ENCODE results near the gene PSMB10.

PSMB10 gene

DNA sequence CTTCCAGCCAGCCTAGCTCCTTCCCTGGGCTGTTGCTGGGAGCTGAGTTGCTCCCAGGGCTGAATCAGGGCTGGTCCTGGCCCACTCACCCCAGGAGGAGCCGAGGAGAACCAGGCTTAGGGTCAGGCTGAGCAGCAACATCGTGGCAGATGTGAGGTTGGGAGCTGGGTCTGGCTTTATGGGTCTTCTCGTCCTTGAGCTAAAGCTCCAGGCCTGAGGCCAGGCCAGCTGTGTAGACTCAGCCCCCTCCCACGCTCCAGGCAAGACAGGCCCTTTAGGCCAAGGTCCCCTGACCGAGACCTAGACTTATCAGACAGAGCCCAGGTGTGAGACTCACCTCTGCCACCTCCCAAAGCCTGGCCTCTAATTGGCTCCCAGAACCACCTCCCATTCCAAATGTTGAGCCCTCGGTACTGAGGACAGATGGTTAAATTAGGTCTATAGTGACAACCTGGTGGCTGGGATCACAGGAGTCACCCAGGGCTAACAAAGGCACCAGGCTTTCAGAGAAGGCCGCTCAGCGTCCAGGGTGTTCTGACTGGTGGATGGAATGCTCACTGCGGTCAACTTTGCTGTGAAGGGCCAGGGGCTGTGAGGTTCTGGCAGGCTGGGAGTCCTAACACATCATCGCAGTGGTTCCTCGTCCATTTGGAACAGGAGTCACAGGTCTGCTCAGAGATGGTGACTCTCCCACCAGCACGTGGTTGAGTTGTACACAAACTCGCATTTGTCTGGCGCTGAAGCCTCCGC lies 4.8 kb downstream of the PSMB10 start, which contains the start of gene CTRL:
CTRL (minus strand) TSS at position 151 of the 750 bp plus-strand sequence; CDS start at position 141, 10 bp downstream.
- TF ChIP-seq EZH2phosphoT487 (conservative IDR thresholded peaks at IDR 0.05; ENCODE audit: low read length) = no peak
- TF ChIP-seq, protein P1, sequence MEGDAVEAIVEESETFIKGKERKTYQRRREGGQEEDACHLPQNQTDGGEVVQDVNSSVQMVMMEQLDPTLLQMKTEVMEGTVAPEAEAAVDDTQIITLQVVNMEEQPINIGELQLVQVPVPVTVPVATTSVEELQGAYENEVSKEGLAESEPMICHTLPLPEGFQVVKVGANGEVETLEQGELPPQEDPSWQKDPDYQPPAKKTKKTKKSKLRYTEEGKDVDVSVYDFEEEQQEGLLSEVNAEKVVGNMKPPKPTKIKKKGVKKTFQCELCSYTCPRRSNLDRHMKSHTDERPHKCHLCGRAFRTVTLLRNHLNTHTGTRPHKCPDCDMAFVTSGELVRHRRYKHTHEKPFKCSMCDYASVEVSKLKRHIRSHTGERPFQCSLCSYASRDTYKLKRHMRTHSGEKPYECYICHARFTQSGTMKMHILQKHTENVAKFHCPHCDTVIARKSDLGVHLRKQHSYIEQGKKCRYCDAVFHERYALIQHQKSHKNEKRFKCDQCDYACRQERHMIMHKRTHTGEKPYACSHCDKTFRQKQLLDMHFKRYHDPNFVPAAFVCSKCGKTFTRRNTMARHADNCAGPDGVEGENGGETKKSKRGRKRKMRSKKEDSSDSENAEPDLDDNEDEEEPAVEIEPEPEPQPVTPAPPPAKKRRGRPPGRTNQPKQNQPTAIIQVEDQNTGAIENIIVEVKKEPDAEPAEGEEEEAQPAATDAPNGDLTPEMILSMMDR (IDR thresholded peaks at IDR 0.05; ENCODE audit: insufficient read depth, low read length, poor library complexity, severe bottlenecking) = no peak
- Histone ChIP-seq H3K79me2 (ENCODE audit: insufficient read depth, low read length) (peaks cover 10% of the 10 kb centered on the region), H3K36me3 (ENCODE audit: low read length) (no peaks in the 10 kb centered on the region)

DNA sequence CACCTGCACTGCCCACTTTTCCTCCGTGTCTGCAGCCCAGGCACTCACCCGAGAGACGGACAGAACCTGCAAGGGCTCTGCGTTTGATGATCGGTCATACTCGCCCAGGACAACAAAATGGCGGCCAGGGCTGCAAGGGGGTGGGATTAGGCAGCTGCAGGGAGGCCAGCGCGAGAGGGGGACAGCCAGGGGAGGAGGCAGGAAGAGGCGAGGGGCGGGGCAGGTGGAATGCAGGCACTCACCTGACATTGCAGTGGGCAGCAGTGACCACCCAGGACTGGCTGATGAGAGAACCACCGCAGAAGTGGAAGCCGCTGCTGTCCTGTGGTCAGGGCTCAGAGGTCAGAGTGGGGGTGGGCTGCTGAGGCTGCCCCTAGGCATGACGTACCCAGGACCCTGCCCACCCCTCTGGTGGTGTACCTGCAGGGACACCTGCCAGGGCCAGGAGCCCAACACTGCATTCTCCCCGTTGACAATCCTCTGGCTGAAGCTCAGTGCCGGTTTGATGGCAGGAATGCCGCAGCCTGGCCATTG lies 5.9 kb downstream of the PSMB10 start:
- Histone ChIP-seq H3K79me2 (ENCODE audit: insufficient read depth, low read length) (peaks cover 9% of the 10 kb centered on the region), H3K9ac (ENCODE audit: low read length) (no peak overlapping the region), H3K4me2 (ENCODE audit: low read depth, low read length, poor library complexity, severe bottlenecking) (no peak overlapping the region), H3K9me3 (ENCODE audit: insufficient read depth, low read length) (no peaks in the 10 kb centered on the region), H3K4me3 (ENCODE audit: insufficient read depth, low read length, poor library complexity, severe bottlenecking) (no peak overlapping the region), H3K9me2 (replicated peaks; ENCODE audit: insufficient read depth, low read length) (no peaks in the 10 kb centered on the region), H2AFZ (ENCODE audit: low read depth, low read length, severe bottlenecking) (no peak overlapping the region), H4K20me1 (ENCODE audit: low read depth, low read length) (no peaks in the 10 kb centered on the region; the same call in 1 of the 2 replicates), H3K36me3 (ENCODE audit: low read length) (no peaks in the 10 kb centered on the region), H3K27ac (ENCODE audit: low read depth, low read length) (no peak overlapping the region), H3K27me3 (ENCODE audit: low read length) (no peaks in the 10 kb centered on the region), H3F3A (ENCODE audit: insufficient read depth) (no peaks in the 10 kb centered on the region)
- TF ChIP-seq EZH2phosphoT487 (conservative IDR thresholded peaks at IDR 0.05; ENCODE audit: low read length) = no peak
- TF ChIP-seq, protein P1 (IDR thresholded peaks at IDR 0.05; ENCODE audit: insufficient read depth, low read length, poor library complexity, severe bottlenecking) = no peak

More for the DNA sequence above, 4.8 kb downstream of the PSMB10 start, which contains the start of gene CTRL:
- Histone ChIP-seq H4K20me1 (ENCODE audit: low read depth, low read length) (no peaks in the 10 kb centered on the region), H3K9me3 (ENCODE audit: insufficient read depth, low read length) (no peaks in the 10 kb centered on the region), H3K27me3 (ENCODE audit: low read length) (no peaks in the 10 kb centered on the region), H3K4me3 (ENCODE audit: insufficient read depth, low read length, poor library complexity, severe bottlenecking) (no peak within 1 kb of the TSS), H3K9ac (ENCODE audit: low read length) (no peak within 1 kb of the TSS), H2AFZ (ENCODE audit: low read depth, low read length, severe bottlenecking) (no peak within 1 kb of the TSS), H3F3A (ENCODE audit: insufficient read depth) (peaks cover 1% of the 10 kb centered on the region), H3K9me2 (replicated peaks; ENCODE audit: insufficient read depth, low read length) (no peaks in the 10 kb centered on the region), H3K27ac (ENCODE audit: low read depth, low read length) (no peak within 1 kb of the TSS), H3K4me2 (ENCODE audit: low read depth, low read length, poor library complexity, severe bottlenecking) (no peak within 1 kb of the TSS)

DNA sequence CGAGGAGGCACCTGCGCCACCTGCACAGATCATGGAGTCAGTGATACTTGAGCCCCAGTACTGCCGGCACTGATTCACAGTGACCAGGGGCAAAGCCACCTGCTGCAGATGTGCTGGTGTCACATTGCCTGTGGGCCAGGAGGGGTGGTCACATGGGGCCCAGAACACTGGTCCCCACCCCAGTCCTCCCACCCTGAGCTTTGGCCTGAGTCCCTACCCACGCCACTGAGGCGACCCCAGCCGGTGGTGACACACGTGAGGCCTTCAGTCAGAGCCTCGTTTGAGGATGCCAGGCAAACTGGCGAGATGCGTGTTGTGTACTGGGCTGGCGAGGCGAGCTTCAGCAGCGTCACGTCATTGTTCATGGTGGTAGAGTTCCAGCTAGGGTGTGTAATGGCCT lies 6.5 kb downstream of the PSMB10 start:
- no peak overlapping the region for H3K9ac ChIP-seq (ENCODE audit: low read length)
- no peaks in the 10 kb centered on the region for H3K27me3 ChIP-seq (ENCODE audit: low read length)
- peaks cover 6% of the 10 kb centered on the region for H3K79me2 ChIP-seq (ENCODE audit: insufficient read depth, low read length)
- H3K9me2 ChIP-seq (replicated peaks; ENCODE audit: insufficient read depth, low read length) = no peaks in the 10 kb centered on the region
- H3K9me3 ChIP-seq (ENCODE audit: insufficient read depth, low read length) = no peaks in the 10 kb centered on the region
- H3K36me3 ChIP-seq (ENCODE audit: low read length) = no peaks in the 10 kb centered on the region
- no peak overlapping the region for H3K4me3 ChIP-seq (ENCODE audit: insufficient read depth, low read length, poor library complexity, severe bottlenecking)
- TF ChIP-seq EZH2phosphoT487 (conservative IDR thresholded peaks at IDR 0.05; ENCODE audit: low read length) = no peak
- TF ChIP-seq, protein P1 (IDR thresholded peaks at IDR 0.05; ENCODE audit: insufficient read depth, low read length, poor library complexity, severe bottlenecking) = no peak
- H4K20me1 ChIP-seq (ENCODE audit: low read depth, low read length) = no peaks in the 10 kb centered on the region; the same call in 1 of the 2 replicates
- no peaks in the 10 kb centered on the region for H3F3A ChIP-seq (ENCODE audit: insufficient read depth)
- no peak overlapping the region for H3K27ac ChIP-seq (ENCODE audit: low read depth, low read length)
- H3K4me2 ChIP-seq (ENCODE audit: low read depth, low read length, poor library complexity, severe bottlenecking) = no peak overlapping the region
- no peak overlapping the region for H2AFZ ChIP-seq (ENCODE audit: low read depth, low read length, severe bottlenecking)

Measured in SU-DHL-6 (cell line).